GM23338 (cell line): ENCODE results near the gene IGF2BP2. TPM values are rescaled to one million over a fixed set of nuclear protein-coding genes. Genes with fewer than 3 reads are reported as not detected.

Experiments used
- ATAC-seq: fragments of 200-7000 bp; cut with Tn5 transposase; 3 replicates; pipeline ENCODE4 v1.9.1; 2020
- DNase-seq: peaks from one replicate; pipeline ENCODE4 v3.0.0-alpha.2; 2015; ENCODE audit warnings: low spot score
- H2AFZ ChIP-seq: fragments of 200-600 bp; sonication (generic); 2 replicates; pipeline ENCODE4 v1.8.0; 2016; ENCODE audit warnings: antibody characterized with exemption, mild to moderate bottlenecking, moderate library complexity
- H3F3A ChIP-seq: fragments of 200-600 bp; sonication (generic); replicated peaks from 2 replicates; pipeline ENCODE4 v1.8.0; 2017; ENCODE audit warnings: antibody characterized with exemption, mixed run types, low read depth
- H3K27ac ChIP-seq: fragments of 200-600 bp; sonication (generic); 2 replicates; pipeline ENCODE4 v1.6.1; 2016; ENCODE audit warnings: low read depth
- H3K27me3 ChIP-seq: fragments of 200-600 bp; sonication (generic); 2 replicates; pipeline ENCODE4 v1.8.0; 2016; ENCODE audit warnings: mild to moderate bottlenecking, mixed run types, moderate library complexity; ENCODE audit not compliant: insufficient read depth
- H3K36me3 ChIP-seq: fragments of 200-600 bp; sonication (generic); 2 replicates; pipeline ENCODE4 v1.8.0; 2016; ENCODE audit warnings: mild to moderate bottlenecking; ENCODE audit not compliant: insufficient read depth
- H3K4me1 ChIP-seq: fragments of 200-600 bp; sonication (generic); 2 replicates; pipeline ENCODE4 v1.8.0; 2016; ENCODE audit warnings: mild to moderate bottlenecking, moderate library complexity; ENCODE audit not compliant: insufficient read depth
- H3K4me2 ChIP-seq: fragments of 200-600 bp; sonication (generic); 2 replicates; pipeline ENCODE4 v1.7.1; 2017; ENCODE audit warnings: mixed run types
- H3K4me3 ChIP-seq: fragments of 200-600 bp; sonication (generic); 2 replicates; pipeline ENCODE4 v1.6.1; 2016; ENCODE audit warnings: mixed run types
- H3K79me2 ChIP-seq: fragments of 200-600 bp; sonication (generic); replicated peaks from 2 replicates; pipeline ENCODE4 v1.8.0; 2017; ENCODE audit warnings: mild to moderate bottlenecking; ENCODE audit not compliant: insufficient read depth
- H3K9me2 ChIP-seq: fragments of 200-600 bp; sonication (generic); 2 replicates; pipeline ENCODE4 v1.8.0; 2017; ENCODE audit not compliant: insufficient read depth
- H4K20me1 ChIP-seq: fragments of 200-600 bp; sonication (generic); replicated peaks from 2 replicates; pipeline ENCODE4 v1.8.0; 2017; ENCODE audit warnings: mild to moderate bottlenecking; ENCODE audit not compliant: insufficient read depth
- H3K27ac Mint-ChIP-seq: 2 replicates; pipeline ENCODE4 v1.8.0; 2020; ENCODE audit warnings: inconsistent platforms, mild to moderate bottlenecking, moderate library complexity, mixed read lengths
- H3K27me3 Mint-ChIP-seq: 3 replicates; pipeline ENCODE4 v1.8.0; 2022; ENCODE audit warnings: low read depth, mild to moderate bottlenecking, moderate library complexity, mixed read lengths, inconsistent platforms; ENCODE audit not compliant: insufficient read depth, poor library complexity
- H3K36me3 Mint-ChIP-seq: 3 replicates; pipeline ENCODE4 v1.8.0; 2021; ENCODE audit warnings: low read depth, mild to moderate bottlenecking, inconsistent platforms, moderate library complexity, mixed read lengths
- H3K4me1 Mint-ChIP-seq: 3 replicates; pipeline ENCODE4 v1.8.0; 2020; ENCODE audit warnings: mild to moderate bottlenecking, inconsistent platforms, mixed read lengths
- H3K4me3 Mint-ChIP-seq: 3 replicates; pipeline ENCODE4 v1.8.0; 2021; ENCODE audit warnings: moderate library complexity, mild to moderate bottlenecking, inconsistent platforms, mixed read lengths
- H3K9me3 Mint-ChIP-seq: 3 replicates; pipeline ENCODE4 v1.8.0; 2020; ENCODE audit warnings: moderate library complexity, mild to moderate bottlenecking, inconsistent platforms, mixed read lengths
- CTCF ChIP-seq, 2 experiments: fragments of 200-600 bp in 1 of 2; sonication (generic) in 1 of 2; conservative IDR thresholded peaks; 2 replicates each; pipeline versions ENCODE4 v1.5.1 to v1.6.1; 2016 to 2017; ENCODE audit warnings: antibody characterized with exemption in 2 of 2, low read depth in 2 of 2, mild to moderate bottlenecking in 2 of 2, moderate library complexity in 1 of 2
- ETS1 ChIP-seq: IDR thresholded peaks from 2 replicates; pipeline ENCODE4 v1.6.1; 2016; ENCODE audit warnings: antibody characterized with exemption
- EZH2 ChIP-seq: fragments of 200-600 bp; sonication (generic); IDR thresholded peaks from one replicate; pipeline ENCODE4 v1.8.0; 2017; ENCODE audit warnings: antibody characterized with exemption, mild to moderate bottlenecking, low read depth; ENCODE audit not compliant: unreplicated experiment
- NANOG ChIP-seq: IDR thresholded peaks from 2 replicates; pipeline ENCODE4 v1.6.1; 2016; ENCODE audit warnings: antibody characterized with exemption, borderline replicate concordance
- STAT1 ChIP-seq: IDR thresholded peaks from one replicate; pipeline ENCODE4 v1.6.1; 2016; ENCODE audit warnings: antibody characterized with exemption; ENCODE audit not compliant: unreplicated experiment
- ZNF331 ChIP-seq: fragments of 250-450 bp; sonication (Bioruptor Pico); IDR thresholded peaks from 2 replicates; pipeline ENCODE4 v1.5.0; 2020; ENCODE audit warnings: low read depth, mild to moderate bottlenecking, moderate library complexity
- ZNF462 ChIP-seq: fragments of 250-450 bp; sonication (Bioruptor Pico); IDR thresholded peaks from 2 replicates; pipeline ENCODE4 v1.5.0; 2020; ENCODE audit warnings: mild to moderate bottlenecking, moderate library complexity
- polyA plus RNA-seq: library from polyadenylated mRNA; unstranded; fragments of >200 nt; fragmentation: Nextera tagmentation; extraction: Ambion mirVana; gene quantifications from 2 replicates; pipeline ENCODE4 v1.2.1, GENCODE V29; 2016
- total RNA-seq: library from RNA; depleted of rRNA; stranded (reverse); fragments of >200 nt; shearing (Covaris generic); gene quantifications from 2 replicates; pipeline ENCODE4 v1.2.3, GENCODE V29; 2014
- TF ChIP-seq, protein P1 (sequence below): IDR thresholded peaks from one replicate; pipeline ENCODE4 v1.6.1; 2018; ENCODE audit warnings: antibody characterized with exemption; ENCODE audit not compliant: unreplicated experiment

The IGF2BP2 gene
- total and polyA plus RNA-seq, 2 experiments from 2014 or later = 82.9 to 84.5 TPM

- Histone ChIP-seq H4K20me1 (no peaks in the 10 kb centered on the region; the same call in 1 of the 2 replicates), H3K27me3 (no peaks in the 10 kb centered on the region), H3F3A (no peaks in the 10 kb centered on the region), H3K4me1 (no peaks in the 10 kb centered on the region), H2AFZ (no peak overlapping the region), H3K4me3 (no peak overlapping the region), H3K27ac (no peak overlapping the region), H3K36me3 (peaks cover 27% of the 10 kb centered on the region), H3K9me2 (no peaks in the 10 kb centered on the region), H3K4me2 (no peak overlapping the region), H3K79me2 (peaks cover 2% of the 10 kb centered on the region; the same call in 1 of the 2 replicates)
- Mint-ChIP-seq H3K9me3 (no peaks in the 10 kb centered on the region), H3K27ac (no peak overlapping the region), H3K4me1 (peaks cover 3% of the 10 kb centered on the region; the same call in 1 of the 3 replicates), H3K36me3 (peaks cover 59% of the 10 kb centered on the region), H3K4me3 (no peak overlapping the region), H3K27me3 (peaks cover 7% of the 10 kb centered on the region)
- TF ChIP-seq EZH2 (no peak), ZNF331 (CRISPR knock-in tag) (no peak), CTCF (conservative IDR thresholded peaks at IDR 0.05; ENCODE audit: low read depth in 2 of 2) (peak; percentile 73 to 77), ETS1 (no peak)
- DNase-seq (peak; percentile 91), ATAC-seq (peak; percentile 97)
Observed at GRCh38 chr3:185677146-185677829, 147.6 kb downstream of the IGF2BP2 start.

DNA sequence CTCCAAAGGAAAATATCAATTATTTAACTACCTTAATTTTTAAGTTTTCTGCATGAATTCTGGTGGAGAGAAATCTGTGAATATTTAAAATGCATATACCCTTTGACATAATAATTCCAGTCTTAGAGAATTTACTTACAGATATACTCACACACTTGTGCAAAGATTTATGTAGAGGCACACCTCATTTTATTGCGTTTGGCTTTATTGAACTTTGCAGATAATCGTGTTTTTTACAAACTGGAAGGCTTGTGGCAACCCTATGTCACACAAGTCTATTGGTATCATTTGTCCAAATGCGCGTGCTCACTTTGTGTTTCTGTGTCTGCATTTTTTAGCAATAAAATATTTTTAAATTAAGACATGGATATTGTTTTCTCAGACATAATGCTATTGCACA lies 157.3 kb downstream of the IGF2BP2 start:
- Histone ChIP-seq H3K27ac (no peak overlapping the region), H3K79me2 (no peaks in the 10 kb centered on the region; the same call in 1 of the 2 replicates), H3K36me3 (peaks cover 28% of the 10 kb centered on the region; the same call in 1 of the 2 replicates), H3K27me3 (no peaks in the 10 kb centered on the region), H3K4me3 (no peak overlapping the region), H3K4me1 (no peaks in the 10 kb centered on the region), H2AFZ (no peak overlapping the region), H3K9me2 (no peaks in the 10 kb centered on the region), H3K4me2 (no peak overlapping the region), H4K20me1 (peaks cover 4% of the 10 kb centered on the region; the same call in 1 of the 2 replicates), H3F3A (no peaks in the 10 kb centered on the region)
- H3K4me3 Mint-ChIP-seq = no peak overlapping the region
- H3K9me3 Mint-ChIP-seq = no peaks in the 10 kb centered on the region
- peaks cover 5% of the 10 kb centered on the region for H3K27me3 Mint-ChIP-seq
- DNase-seq = no peak
- H3K36me3 Mint-ChIP-seq = peaks cover 50% of the 10 kb centered on the region
- no peaks in the 10 kb centered on the region for H3K4me1 Mint-ChIP-seq
- H3K27ac Mint-ChIP-seq = no peak overlapping the region
- no peak for ATAC-seq
- TF ChIP-seq ZNF331 (CRISPR knock-in tag) (no peak), STAT1 (no peak), NANOG (no peak), ZNF462 (no peak)
- TF ChIP-seq, protein P1, sequence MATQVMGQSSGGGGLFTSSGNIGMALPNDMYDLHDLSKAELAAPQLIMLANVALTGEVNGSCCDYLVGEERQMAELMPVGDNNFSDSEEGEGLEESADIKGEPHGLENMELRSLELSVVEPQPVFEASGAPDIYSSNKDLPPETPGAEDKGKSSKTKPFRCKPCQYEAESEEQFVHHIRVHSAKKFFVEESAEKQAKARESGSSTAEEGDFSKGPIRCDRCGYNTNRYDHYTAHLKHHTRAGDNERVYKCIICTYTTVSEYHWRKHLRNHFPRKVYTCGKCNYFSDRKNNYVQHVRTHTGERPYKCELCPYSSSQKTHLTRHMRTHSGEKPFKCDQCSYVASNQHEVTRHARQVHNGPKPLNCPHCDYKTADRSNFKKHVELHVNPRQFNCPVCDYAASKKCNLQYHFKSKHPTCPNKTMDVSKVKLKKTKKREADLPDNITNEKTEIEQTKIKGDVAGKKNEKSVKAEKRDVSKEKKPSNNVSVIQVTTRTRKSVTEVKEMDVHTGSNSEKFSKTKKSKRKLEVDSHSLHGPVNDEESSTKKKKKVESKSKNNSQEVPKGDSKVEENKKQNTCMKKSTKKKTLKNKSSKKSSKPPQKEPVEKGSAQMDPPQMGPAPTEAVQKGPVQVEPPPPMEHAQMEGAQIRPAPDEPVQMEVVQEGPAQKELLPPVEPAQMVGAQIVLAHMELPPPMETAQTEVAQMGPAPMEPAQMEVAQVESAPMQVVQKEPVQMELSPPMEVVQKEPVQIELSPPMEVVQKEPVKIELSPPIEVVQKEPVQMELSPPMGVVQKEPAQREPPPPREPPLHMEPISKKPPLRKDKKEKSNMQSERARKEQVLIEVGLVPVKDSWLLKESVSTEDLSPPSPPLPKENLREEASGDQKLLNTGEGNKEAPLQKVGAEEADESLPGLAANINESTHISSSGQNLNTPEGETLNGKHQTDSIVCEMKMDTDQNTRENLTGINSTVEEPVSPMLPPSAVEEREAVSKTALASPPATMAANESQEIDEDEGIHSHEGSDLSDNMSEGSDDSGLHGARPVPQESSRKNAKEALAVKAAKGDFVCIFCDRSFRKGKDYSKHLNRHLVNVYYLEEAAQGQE = no peak
